Cardiac fibroblast (primary cell): ENCODE results near the gene RIPK4.
"Not testable (repeated sequence)": the region's sequence is repeated elsewhere in the genome, so short reads cannot be mapped to it uniquely, and the experiment has no call there.

Source experiments
- DNase-seq, 2 donors: peaks; one replicate each; pipeline versions ENCODE4 v3.0.0 to v3.0.0-alpha.2; 2010; ENCODE audit warnings: low read depth in 2 of 2
- H3K4me3 ChIP-seq, 2 donors: replicated peaks in 1 of 2; 1 replicate in 1 of 2; 2 replicates in 1 of 2; pipeline ENCODE4 v1.5.1; 2011; ENCODE audit warnings: low read depth in 2 of 2, low read length in 2 of 2, mild to moderate bottlenecking in 2 of 2, moderate library complexity in 1 of 2
- CTCF ChIP-seq: IDR thresholded peaks from one replicate; pipeline ENCODE4 v1.5.1; 2011; ENCODE audit warnings: low read depth, mild to moderate bottlenecking, low read length, inconsistent platforms

The RIPK4 gene

GRCh38 chr21:41729701-41730366 is 37.0 kb downstream of the RIPK4 start:
- no peak for TF ChIP-seq CTCF
- DNase-seq = no peak
- H3K4me3 ChIP-seq = no peak overlapping the region

GRCh38 chr21:41727784-41728763 is 38.8 kb downstream of the RIPK4 start:
- no peak for TF ChIP-seq CTCF
- no peak overlapping the region for H3K4me3 ChIP-seq
- DNase-seq = no peak

- no peak overlapping the region for H3K4me3 ChIP-seq
- no peak for TF ChIP-seq CTCF
- DNase-seq = peak; percentile 79 to 80
Measured at GRCh38 chr21:41726970-41727783, 39.7 kb downstream of the RIPK4 start.

- TF ChIP-seq CTCF = no peak
- DNase-seq = no peak
- no peak overlapping the region for H3K4me3 ChIP-seq
Measured at GRCh38 chr21:41726630-41726969, 40.3 kb downstream of the RIPK4 start.

GRCh38 chr21:41726058-41726558 is 40.7 kb downstream of the RIPK4 start:
- H3K4me3 ChIP-seq = no peak overlapping the region
- no peak for TF ChIP-seq CTCF
- DNase-seq = no peak

GRCh38 chr21:41725421-41726031 is 41.3 kb downstream of the RIPK4 start:
- DNase-seq = no peak
- H3K4me3 ChIP-seq = no peak overlapping the region
- no peak for TF ChIP-seq CTCF

GRCh38 chr21:41723835-41724234 is 43.0 kb downstream of the RIPK4 start:
- not testable (repeated sequence) for DNase-seq, H3K4me3 ChIP-seq
